ENCODE results near the gene MAB21L3.

The MAB21L3 gene

GRCh38 chr1:116127123-116127847 is 16.1 kb downstream of the MAB21L3 start:
- Histone ChIP-seq H3K27me3 (ENCODE audit: insufficient read depth, low read length) (no peaks in the 10 kb centered on the region), H3K27ac (ENCODE audit: low read depth, low read length) (no peak overlapping the region), H3K4me1 (ENCODE audit: insufficient read depth, low read length) (no peaks in the 10 kb centered on the region), H3K36me3 (ENCODE audit: insufficient read depth, low read length) (no peaks in the 10 kb centered on the region), H3K9ac (ENCODE audit: low read depth, low read length) (no peak overlapping the region), H3K9me3 (ENCODE audit: insufficient read depth, low read depth, low read length) (no peaks in the 10 kb centered on the region), H3K4me3 (ENCODE audit: low read length) (no peak overlapping the region)
- WGBS = 92% methylated on average over 13 of the region's 13 CpGs

GRCh38 chr1:116127848-116128540 is 16.8 kb downstream of the MAB21L3 start:
- Histone ChIP-seq H3K4me1 (ENCODE audit: insufficient read depth, low read length) (no peaks in the 10 kb centered on the region), H3K36me3 (ENCODE audit: insufficient read depth, low read length) (no peaks in the 10 kb centered on the region), H3K9me3 (ENCODE audit: insufficient read depth, low read depth, low read length) (no peaks in the 10 kb centered on the region), H3K27ac (ENCODE audit: low read depth, low read length) (no peak overlapping the region), H3K27me3 (ENCODE audit: insufficient read depth, low read length) (no peaks in the 10 kb centered on the region), H3K4me3 (ENCODE audit: low read length) (no peak overlapping the region), H3K9ac (ENCODE audit: low read depth, low read length) (no peak overlapping the region)
- 90% methylated on average over 7 of the region's 7 CpGs for WGBS

GRCh38 chr1:116128664-116129063 is 17.5 kb downstream of the MAB21L3 start:
- no peaks in the 10 kb centered on the region for H3K27me3 ChIP-seq (ENCODE audit: insufficient read depth, low read length)
- H3K36me3 ChIP-seq (ENCODE audit: insufficient read depth, low read length) = no peaks in the 10 kb centered on the region
- H3K4me1 ChIP-seq (ENCODE audit: insufficient read depth, low read length) = no peaks in the 10 kb centered on the region
- 88% methylated on average over 3 of the region's 3 CpGs for WGBS
- no peak overlapping the region for H3K4me3 ChIP-seq (ENCODE audit: low read length)
- H3K9me3 ChIP-seq (ENCODE audit: insufficient read depth, low read depth, low read length) = no peaks in the 10 kb centered on the region
- no peak overlapping the region for H3K9ac ChIP-seq (ENCODE audit: low read depth, low read length)
- H3K27ac ChIP-seq (ENCODE audit: low read depth, low read length) = no peak overlapping the region

- Histone ChIP-seq H3K4me1 (ENCODE audit: insufficient read depth, low read length) (no peaks in the 10 kb centered on the region), H3K27ac (ENCODE audit: low read depth, low read length) (no peak overlapping the region), H3K9me3 (ENCODE audit: insufficient read depth, low read depth, low read length) (no peaks in the 10 kb centered on the region), H3K36me3 (ENCODE audit: insufficient read depth, low read length) (no peaks in the 10 kb centered on the region), H3K27me3 (ENCODE audit: insufficient read depth, low read length) (no peaks in the 10 kb centered on the region), H3K9ac (ENCODE audit: low read depth, low read length) (no peak overlapping the region), H3K4me3 (ENCODE audit: low read length) (no peak overlapping the region)
- 90% methylated on average over 6 of the region's 6 CpGs for WGBS
These were observed 18.3 kb downstream of the MAB21L3 start for GRCh38 chr1:116129537-116129936.

- H3K9ac ChIP-seq (ENCODE audit: low read depth, low read length) = no peak overlapping the region
These were observed 19.2 kb downstream of the MAB21L3 start for GRCh38 chr1:116130356-116130755.

GRCh38 chr1:116131170-116131569 is 20.0 kb downstream of the MAB21L3 start:
- Histone ChIP-seq H3K4me3 (ENCODE audit: low read length) (no peak overlapping the region), H3K27me3 (ENCODE audit: insufficient read depth, low read length) (no peaks in the 10 kb centered on the region), H3K27ac (ENCODE audit: low read depth, low read length) (no peak overlapping the region), H3K4me1 (ENCODE audit: insufficient read depth, low read length) (no peaks in the 10 kb centered on the region), H3K9me3 (ENCODE audit: insufficient read depth, low read depth, low read length) (no peaks in the 10 kb centered on the region), H3K36me3 (ENCODE audit: insufficient read depth, low read length) (no peaks in the 10 kb centered on the region), H3K9ac (ENCODE audit: low read depth, low read length) (no peak overlapping the region)
- 97% methylated on average over 4 of the region's 4 CpGs for WGBS

More at GRCh38 chr1:116130356-116130755, 19.2 kb downstream of the MAB21L3 start:
- Histone ChIP-seq H3K4me3 (ENCODE audit: low read length) (no peak overlapping the region), H3K27me3 (ENCODE audit: insufficient read depth, low read length) (no peaks in the 10 kb centered on the region), H3K4me1 (ENCODE audit: insufficient read depth, low read length) (no peaks in the 10 kb centered on the region), H3K9me3 (ENCODE audit: insufficient read depth, low read depth, low read length) (no peaks in the 10 kb centered on the region), H3K27ac (ENCODE audit: low read depth, low read length) (no peak overlapping the region), H3K36me3 (ENCODE audit: insufficient read depth, low read length) (no peaks in the 10 kb centered on the region)

GRCh38 chr1:116131866-116132605 is 20.8 kb downstream of the MAB21L3 start:
- no peaks in the 10 kb centered on the region for H3K27me3 ChIP-seq (ENCODE audit: insufficient read depth, low read length)
- H3K4me1 ChIP-seq (ENCODE audit: insufficient read depth, low read length) = no peaks in the 10 kb centered on the region
- no peak overlapping the region for H3K27ac ChIP-seq (ENCODE audit: low read depth, low read length)
- H3K36me3 ChIP-seq (ENCODE audit: insufficient read depth, low read length) = no peaks in the 10 kb centered on the region
- H3K4me3 ChIP-seq (ENCODE audit: low read length) = no peak overlapping the region
- H3K9me3 ChIP-seq (ENCODE audit: insufficient read depth, low read depth, low read length) = no peaks in the 10 kb centered on the region
- no peak overlapping the region for H3K9ac ChIP-seq (ENCODE audit: low read depth, low read length)
- WGBS = 87% methylated on average over 9 of the region's 9 CpGs

GRCh38 chr1:116133696-116134475 is 22.7 kb downstream of the MAB21L3 start:
- H3K27ac ChIP-seq (ENCODE audit: low read depth, low read length) = no peak overlapping the region
- H3K4me1 ChIP-seq (ENCODE audit: insufficient read depth, low read length) = no peaks in the 10 kb centered on the region
- no peaks in the 10 kb centered on the region for H3K9me3 ChIP-seq (ENCODE audit: insufficient read depth, low read depth, low read length)
- no peak overlapping the region for H3K4me3 ChIP-seq (ENCODE audit: low read length)
- 80% methylated on average over 8 of the region's 8 CpGs for WGBS
- no peak overlapping the region for H3K9ac ChIP-seq (ENCODE audit: low read depth, low read length)
- no peaks in the 10 kb centered on the region for H3K27me3 ChIP-seq (ENCODE audit: insufficient read depth, low read length)
- H3K36me3 ChIP-seq (ENCODE audit: insufficient read depth, low read length) = no peaks in the 10 kb centered on the region

GRCh38 chr1:116134476-116134773 is 23.2 kb downstream of the MAB21L3 start:
- Histone ChIP-seq H3K4me1 (ENCODE audit: insufficient read depth, low read length) (no peaks in the 10 kb centered on the region), H3K9me3 (ENCODE audit: insufficient read depth, low read depth, low read length) (no peaks in the 10 kb centered on the region), H3K9ac (ENCODE audit: low read depth, low read length) (no peak overlapping the region), H3K27ac (ENCODE audit: low read depth, low read length) (no peak overlapping the region), H3K36me3 (ENCODE audit: insufficient read depth, low read length) (no peaks in the 10 kb centered on the region), H3K4me3 (ENCODE audit: low read length) (no peak overlapping the region), H3K27me3 (ENCODE audit: insufficient read depth, low read length) (no peaks in the 10 kb centered on the region)
- 77% methylated on average over 2 of the region's 2 CpGs for WGBS

- no peak overlapping the region for H3K4me3 ChIP-seq (ENCODE audit: low read length)
- H3K9me3 ChIP-seq (ENCODE audit: insufficient read depth, low read depth, low read length) = peaks cover 7% of the 10 kb centered on the region
- H3K27me3 ChIP-seq (ENCODE audit: insufficient read depth, low read length) = no peaks in the 10 kb centered on the region
- no peaks in the 10 kb centered on the region for H3K36me3 ChIP-seq (ENCODE audit: insufficient read depth, low read length)
- no peak overlapping the region for H3K9ac ChIP-seq (ENCODE audit: low read depth, low read length)
- H3K4me1 ChIP-seq (ENCODE audit: insufficient read depth, low read length) = no peaks in the 10 kb centered on the region
- 92% methylated on average over 8 of the region's 8 CpGs for WGBS
- no peak overlapping the region for H3K27ac ChIP-seq (ENCODE audit: low read depth, low read length)
These were observed 27.1 kb downstream of the MAB21L3 start for GRCh38 chr1:116138277-116138792.

Measured in HUES64 (cell line).